HepG2 (cell line): ENCODE results near the gene VTI1B. TPM values are rescaled to one million over a fixed set of nuclear protein-coding genes. Genes with fewer than 3 reads are reported as not detected.
A peak's percentile ranks its signal among the peaks of the same experiment; 100 is the strongest.

Experiments
- FOXJ3 ChIP-seq: sonication (generic); formaldehyde crosslinking; IDR thresholded peaks from 2 replicates; pipeline ENCODE4 v1.4.0; 2020; ENCODE audit warnings: missing genetic modification reagents, mild to moderate bottlenecking, borderline replicate concordance
- FOXP1 ChIP-seq, 2 experiments: fragments of 450-650 bp in 1 of 2; IDR thresholded peaks; 2 replicates each; pipeline ENCODE4 v1.6.1; 2017 to 2018; ENCODE audit warnings: antibody characterized with exemption in 1 of 2
- GATAD2A ChIP-seq: IDR thresholded peaks from 2 replicates; pipeline ENCODE4 v1.6.1; 2016
- ISX ChIP-seq: sonication (generic); formaldehyde crosslinking; conservative IDR thresholded peaks from 2 replicates; pipeline ENCODE4 v1.5.0; 2020; ENCODE audit warnings: missing genetic modification reagents
- KLF11 ChIP-seq: IDR thresholded peaks from 2 replicates; pipeline ENCODE4 v1.6.1; 2016; ENCODE audit warnings: missing compliant biosample characterization
- KLF12 ChIP-seq: sonication (generic); formaldehyde crosslinking; IDR thresholded peaks from 2 replicates; pipeline ENCODE4 v1.4.0; 2020; ENCODE audit warnings: missing genetic modification reagents, borderline replicate concordance
- MIXL1 ChIP-seq: IDR thresholded peaks from 2 replicates; pipeline ENCODE4 v1.6.1; 2016
- RARA ChIP-seq: IDR thresholded peaks from 2 replicates; pipeline ENCODE4 v1.6.1; 2016; ENCODE audit warnings: missing genetic modification reagents, missing compliant biosample characterization
- SP140L ChIP-seq: sonication (generic); formaldehyde crosslinking; IDR thresholded peaks from 2 replicates; pipeline ENCODE4 v1.4.0; 2020; ENCODE audit warnings: missing genetic modification reagents, borderline replicate concordance
- TBX3 ChIP-seq: fragments of 450-650 bp; IDR thresholded peaks from 2 replicates; pipeline ENCODE4 v1.6.1; 2017; ENCODE audit warnings: antibody characterized with exemption, mild to moderate bottlenecking, inconsistent platforms, borderline replicate concordance
- ZKSCAN8 ChIP-seq: IDR thresholded peaks from 2 replicates; pipeline ENCODE4 v1.6.1; 2016; ENCODE audit warnings: borderline replicate concordance, missing genetic modification reagents, missing compliant biosample characterization
- ZNF549 ChIP-seq: sonication (generic); formaldehyde crosslinking; IDR thresholded peaks from 2 replicates; pipeline ENCODE4 v1.5.0; 2020; ENCODE audit warnings: missing genetic modification reagents
- ZNF777 ChIP-seq: sonication (generic); formaldehyde crosslinking; IDR thresholded peaks from 2 replicates; pipeline ENCODE4 v1.4.0; 2020; ENCODE audit warnings: missing genetic modification reagents
- polyA plus RNA-seq, 8 experiments: library from polyadenylated mRNA; depleted of rRNA in 3 of 8; stranded (reverse) in 7 of 8; unstranded in 1 of 8; fragments of >200 nt; fragmentation: Illumina TruSeq in 4 of 8; extraction: Trizol in 4 of 8; gene quantifications; 2 replicates each; pipeline versions ENCODE4 v1.2.1 to v1.2.3, GENCODE V29; 2011 to 2016; ENCODE audit warnings: low read depth in 4 of 8, missing spikeins in 1 of 8, mixed read lengths in 1 of 8; ENCODE audit not compliant: insufficient read depth in 1 of 8
- total RNA-seq, 5 experiments: library from RNA; depleted of rRNA; stranded (reverse); fragments of >200 nt; fragmentation: Illumina TruSeq; extraction: Trizol; gene quantifications; 2 replicates each; pipeline ENCODE4 v1.2.3, GENCODE V29; 2016; ENCODE audit warnings: low read depth in 1 of 5
- TF ChIP-seq, protein P1 (sequence below): sonication (generic); formaldehyde crosslinking; conservative IDR thresholded peaks from 2 replicates; pipeline ENCODE4 v1.8.1; 2023; ENCODE audit warnings: missing genetic modification reagents
- TF ChIP-seq, protein P2 (sequence below): sonication (generic); formaldehyde crosslinking; IDR thresholded peaks from 2 replicates; pipeline ENCODE4 v1.4.0; 2020; ENCODE audit warnings: mild to moderate bottlenecking, missing genetic modification reagents
- TF ChIP-seq, protein P3 (sequence below): IDR thresholded peaks from 2 replicates; pipeline ENCODE4 v1.6.1; 2012; ENCODE audit warnings: low read depth, low read length, improper control_type of control experiment
- TF ChIP-seq, protein P4 (sequence below): sonication (generic); formaldehyde crosslinking; IDR thresholded peaks from 2 replicates; pipeline ENCODE4 v1.5.1; 2020; ENCODE audit warnings: missing genetic modification reagents, mild to moderate bottlenecking, borderline replicate concordance
- TF ChIP-seq, protein P5 (sequence below): sonication (generic); formaldehyde crosslinking; IDR thresholded peaks from 2 replicates; pipeline ENCODE4 v1.4.0; 2020; ENCODE audit warnings: missing genetic modification reagents, mild to moderate bottlenecking, borderline replicate concordance
- TF ChIP-seq, protein P6 (sequence below): IDR thresholded peaks from 2 replicates; pipeline ENCODE4 v1.4.0; 2020; ENCODE audit warnings: mild to moderate bottlenecking, missing genetic modification reagents

VTI1B gene
- total and polyA plus RNA-seq, 2 of the 13 experiments (the other 11 are each of a cell fraction or from before 2014, with no cell fraction given) = 39.0 to 103 TPM

DNA sequence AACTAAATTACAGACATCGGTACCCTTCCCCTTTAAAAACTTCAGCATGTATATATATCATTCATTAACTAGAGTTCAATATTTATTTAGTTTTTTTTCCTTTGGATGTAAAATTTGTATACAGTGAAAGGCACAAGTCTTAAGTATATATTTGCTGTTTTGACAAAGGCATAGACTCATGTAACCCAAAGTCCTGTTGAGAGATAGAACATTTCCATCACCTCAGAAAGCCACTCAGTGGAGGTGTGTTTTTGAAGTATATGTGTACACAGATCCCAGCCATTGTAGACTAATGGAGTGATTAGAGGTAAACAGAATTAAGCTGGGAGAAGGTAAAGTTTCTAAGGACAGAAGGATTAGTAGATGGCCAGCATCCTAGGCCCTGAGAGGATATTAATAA, 42.6 kb upstream of the VTI1B start (continued):
- TF ChIP-seq, protein P1, sequence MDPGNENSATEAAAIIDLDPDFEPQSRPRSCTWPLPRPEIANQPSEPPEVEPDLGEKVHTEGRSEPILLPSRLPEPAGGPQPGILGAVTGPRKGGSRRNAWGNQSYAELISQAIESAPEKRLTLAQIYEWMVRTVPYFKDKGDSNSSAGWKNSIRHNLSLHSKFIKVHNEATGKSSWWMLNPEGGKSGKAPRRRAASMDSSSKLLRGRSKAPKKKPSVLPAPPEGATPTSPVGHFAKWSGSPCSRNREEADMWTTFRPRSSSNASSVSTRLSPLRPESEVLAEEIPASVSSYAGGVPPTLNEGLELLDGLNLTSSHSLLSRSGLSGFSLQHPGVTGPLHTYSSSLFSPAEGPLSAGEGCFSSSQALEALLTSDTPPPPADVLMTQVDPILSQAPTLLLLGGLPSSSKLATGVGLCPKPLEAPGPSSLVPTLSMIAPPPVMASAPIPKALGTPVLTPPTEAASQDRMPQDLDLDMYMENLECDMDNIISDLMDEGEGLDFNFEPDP = no peak
- TF ChIP-seq ISX (CRISPR knock-in tag) (no peak), SP140L (CRISPR knock-in tag) (no peak), MIXL1 (CRISPR knock-in tag) (no peak), ZNF777 (CRISPR knock-in tag) (no peak), KLF11 (CRISPR knock-in tag) (no peak), KLF12 (CRISPR knock-in tag) (no peak), TBX3 (peak; percentile 80), FOXP1 (IDR thresholded peaks at IDR 0.05) (no peak), FOXP1 (CRISPR knock-in tag; IDR thresholded peaks at IDR 0.05) (peak; percentile 83), GATAD2A (CRISPR knock-in tag) (peak; percentile 22; the same call in 1 of the 2 replicates), ZKSCAN8 (no peak), FOXJ3 (0 out of 2 replicates have a peak, but pooled peaks have one; percentile 50), RARA (peak; percentile 37; the same call in 1 of the 2 replicates), ZNF549 (CRISPR knock-in tag) (peak; percentile 79; the same call in 1 of the 2 replicates)
- TF ChIP-seq, protein P2, sequence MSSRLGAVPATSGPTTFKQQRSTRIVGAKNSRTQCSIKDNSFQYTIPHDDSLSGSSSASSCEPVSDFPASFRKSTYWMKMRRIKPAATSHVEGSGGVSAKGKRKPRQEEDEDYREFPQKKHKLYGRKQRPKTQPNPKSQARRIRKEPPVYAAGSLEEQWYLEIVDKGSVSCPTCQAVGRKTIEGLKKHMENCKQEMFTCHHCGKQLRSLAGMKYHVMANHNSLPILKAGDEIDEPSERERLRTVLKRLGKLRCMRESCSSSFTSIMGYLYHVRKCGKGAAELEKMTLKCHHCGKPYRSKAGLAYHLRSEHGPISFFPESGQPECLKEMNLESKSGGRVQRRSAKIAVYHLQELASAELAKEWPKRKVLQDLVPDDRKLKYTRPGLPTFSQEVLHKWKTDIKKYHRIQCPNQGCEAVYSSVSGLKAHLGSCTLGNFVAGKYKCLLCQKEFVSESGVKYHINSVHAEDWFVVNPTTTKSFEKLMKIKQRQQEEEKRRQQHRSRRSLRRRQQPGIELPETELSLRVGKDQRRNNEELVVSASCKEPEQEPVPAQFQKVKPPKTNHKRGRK (CRISPR knock-in tag) = no peak
- TF ChIP-seq, protein P3, sequence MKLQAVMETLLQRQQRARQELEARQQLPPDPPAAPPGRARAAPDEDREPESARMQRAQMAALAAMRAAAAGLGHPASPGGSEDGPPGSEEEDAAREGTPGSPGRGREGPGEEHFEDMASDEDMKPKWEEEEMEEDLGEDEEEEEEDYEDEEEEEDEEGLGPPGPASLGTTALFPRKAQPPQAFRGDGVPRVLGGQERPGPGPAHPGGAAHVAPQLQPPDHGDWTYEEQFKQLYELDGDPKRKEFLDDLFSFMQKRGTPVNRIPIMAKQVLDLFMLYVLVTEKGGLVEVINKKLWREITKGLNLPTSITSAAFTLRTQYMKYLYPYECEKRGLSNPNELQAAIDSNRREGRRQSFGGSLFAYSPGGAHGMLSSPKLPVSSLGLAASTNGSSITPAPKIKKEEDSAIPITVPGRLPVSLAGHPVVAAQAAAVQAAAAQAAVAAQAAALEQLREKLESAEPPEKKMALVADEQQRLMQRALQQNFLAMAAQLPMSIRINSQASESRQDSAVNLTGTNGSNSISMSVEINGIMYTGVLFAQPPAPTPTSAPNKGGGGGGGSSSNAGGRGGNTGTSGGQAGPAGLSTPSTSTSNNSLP = peak; percentile 56; the same call in 1 of the 2 replicates
- TF ChIP-seq, protein P4, sequence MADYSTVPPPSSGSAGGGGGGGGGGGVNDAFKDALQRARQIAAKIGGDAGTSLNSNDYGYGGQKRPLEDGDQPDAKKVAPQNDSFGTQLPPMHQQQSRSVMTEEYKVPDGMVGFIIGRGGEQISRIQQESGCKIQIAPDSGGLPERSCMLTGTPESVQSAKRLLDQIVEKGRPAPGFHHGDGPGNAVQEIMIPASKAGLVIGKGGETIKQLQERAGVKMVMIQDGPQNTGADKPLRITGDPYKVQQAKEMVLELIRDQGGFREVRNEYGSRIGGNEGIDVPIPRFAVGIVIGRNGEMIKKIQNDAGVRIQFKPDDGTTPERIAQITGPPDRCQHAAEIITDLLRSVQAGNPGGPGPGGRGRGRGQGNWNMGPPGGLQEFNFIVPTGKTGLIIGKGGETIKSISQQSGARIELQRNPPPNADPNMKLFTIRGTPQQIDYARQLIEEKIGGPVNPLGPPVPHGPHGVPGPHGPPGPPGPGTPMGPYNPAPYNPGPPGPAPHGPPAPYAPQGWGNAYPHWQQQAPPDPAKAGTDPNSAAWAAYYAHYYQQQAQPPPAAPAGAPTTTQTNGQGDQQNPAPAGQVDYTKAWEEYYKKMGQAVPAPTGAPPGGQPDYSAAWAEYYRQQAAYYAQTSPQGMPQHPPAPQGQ = no peak
- TF ChIP-seq, protein P5, sequence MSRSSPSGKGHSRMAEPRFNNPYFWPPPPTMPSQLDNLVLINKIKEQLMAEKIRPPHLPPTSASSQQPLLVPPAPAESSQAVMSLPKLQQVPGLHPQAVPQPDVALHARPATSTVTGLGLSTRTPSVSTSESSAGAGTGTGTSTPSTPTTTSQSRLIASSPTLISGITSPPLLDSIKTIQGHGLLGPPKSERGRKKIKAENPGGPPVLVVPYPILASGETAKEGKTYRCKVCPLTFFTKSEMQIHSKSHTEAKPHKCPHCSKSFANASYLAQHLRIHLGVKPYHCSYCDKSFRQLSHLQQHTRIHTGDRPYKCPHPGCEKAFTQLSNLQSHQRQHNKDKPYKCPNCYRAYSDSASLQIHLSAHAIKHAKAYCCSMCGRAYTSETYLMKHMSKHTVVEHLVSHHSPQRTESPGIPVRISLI (CRISPR knock-in tag) = peak; percentile 55; the same call in 1 of the 2 replicates
- TF ChIP-seq, protein P6, sequence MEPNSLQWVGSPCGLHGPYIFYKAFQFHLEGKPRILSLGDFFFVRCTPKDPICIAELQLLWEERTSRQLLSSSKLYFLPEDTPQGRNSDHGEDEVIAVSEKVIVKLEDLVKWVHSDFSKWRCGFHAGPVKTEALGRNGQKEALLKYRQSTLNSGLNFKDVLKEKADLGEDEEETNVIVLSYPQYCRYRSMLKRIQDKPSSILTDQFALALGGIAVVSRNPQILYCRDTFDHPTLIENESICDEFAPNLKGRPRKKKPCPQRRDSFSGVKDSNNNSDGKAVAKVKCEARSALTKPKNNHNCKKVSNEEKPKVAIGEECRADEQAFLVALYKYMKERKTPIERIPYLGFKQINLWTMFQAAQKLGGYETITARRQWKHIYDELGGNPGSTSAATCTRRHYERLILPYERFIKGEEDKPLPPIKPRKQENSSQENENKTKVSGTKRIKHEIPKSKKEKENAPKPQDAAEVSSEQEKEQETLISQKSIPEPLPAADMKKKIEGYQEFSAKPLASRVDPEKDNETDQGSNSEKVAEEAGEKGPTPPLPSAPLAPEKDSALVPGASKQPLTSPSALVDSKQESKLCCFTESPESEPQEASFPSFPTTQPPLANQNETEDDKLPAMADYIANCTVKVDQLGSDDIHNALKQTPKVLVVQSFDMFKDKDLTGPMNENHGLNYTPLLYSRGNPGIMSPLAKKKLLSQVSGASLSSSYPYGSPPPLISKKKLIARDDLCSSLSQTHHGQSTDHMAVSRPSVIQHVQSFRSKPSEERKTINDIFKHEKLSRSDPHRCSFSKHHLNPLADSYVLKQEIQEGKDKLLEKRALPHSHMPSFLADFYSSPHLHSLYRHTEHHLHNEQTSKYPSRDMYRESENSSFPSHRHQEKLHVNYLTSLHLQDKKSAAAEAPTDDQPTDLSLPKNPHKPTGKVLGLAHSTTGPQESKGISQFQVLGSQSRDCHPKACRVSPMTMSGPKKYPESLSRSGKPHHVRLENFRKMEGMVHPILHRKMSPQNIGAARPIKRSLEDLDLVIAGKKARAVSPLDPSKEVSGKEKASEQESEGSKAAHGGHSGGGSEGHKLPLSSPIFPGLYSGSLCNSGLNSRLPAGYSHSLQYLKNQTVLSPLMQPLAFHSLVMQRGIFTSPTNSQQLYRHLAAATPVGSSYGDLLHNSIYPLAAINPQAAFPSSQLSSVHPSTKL (CRISPR knock-in tag) = peak; percentile 53; the same call in 1 of the 2 replicates
